Activated T-helper 17 cell treated with anti-CD3 and anti-CD28 coated beads, Interleukin-2, amount 50 U/mL, for 72 hours (primary cell): ENCODE measurements around the gene RPS21. TPM values are rescaled to one million over a fixed set of nuclear protein-coding genes. Genes with fewer than 3 reads are reported as not detected.

Source experiments
- ATAC-seq: fragments of 150-1000 bp; cut with Tn5 transposase; replicated peaks from 2 replicates; pipeline ENCODE4 v1.10.0; 2021; ENCODE audit warnings: mild to moderate bottlenecking, moderate library complexity
- H3K27ac Mint-ChIP-seq: one replicate; pipeline ENCODE4 v1.8.0; 2022; ENCODE audit warnings: mixed read lengths
- H3K27me3 Mint-ChIP-seq: one replicate; pipeline ENCODE4 v1.8.0; 2022; ENCODE audit warnings: mixed read lengths
- H3K36me3 Mint-ChIP-seq: one replicate; pipeline ENCODE4 v1.8.0; 2022; ENCODE audit warnings: low read depth, mild to moderate bottlenecking, mixed read lengths
- H3K4me1 Mint-ChIP-seq: one replicate; pipeline ENCODE4 v1.8.0; 2022; ENCODE audit warnings: mixed read lengths
- H3K4me3 Mint-ChIP-seq: one replicate; pipeline ENCODE4 v1.8.0; 2022; ENCODE audit warnings: mild to moderate bottlenecking, mixed read lengths
- H3K9me3 Mint-ChIP-seq: one replicate; pipeline ENCODE4 v1.8.0; 2022; ENCODE audit warnings: mixed read lengths
- total RNA-seq, 2 donors: library from RNA; stranded (reverse); gene quantifications; one replicate each; pipeline ENCODE4 v1.2.3, GENCODE V29; 2022

The RPS21 gene
- total RNA-seq, 2 donors from 2014 or later = 2,323 to 2,749 TPM

GRCh38 chr20:62358171-62359042 is 28.5 kb upstream of the RPS21 start:
- no peak for ATAC-seq
- Mint-ChIP-seq H3K4me3 (no peak overlapping the region), H3K36me3 (no peaks in the 10 kb centered on the region)

GRCh38 chr20:62359043-62359490 is 27.8 kb upstream of the RPS21 start:
- H3K4me3 Mint-ChIP-seq = no peak overlapping the region
- no peaks in the 10 kb centered on the region for H3K36me3 Mint-ChIP-seq
- no peak for ATAC-seq
- no peak overlapping the region for H3K27ac Mint-ChIP-seq
- H3K9me3 Mint-ChIP-seq = no peaks in the 10 kb centered on the region
- H3K27me3 Mint-ChIP-seq = no peaks in the 10 kb centered on the region
- H3K4me1 Mint-ChIP-seq = no peaks in the 10 kb centered on the region

More at GRCh38 chr20:62358171-62359042, 28.5 kb upstream of the RPS21 start:
- no peak overlapping the region for H3K27ac Mint-ChIP-seq
- no peaks in the 10 kb centered on the region for H3K4me1 Mint-ChIP-seq
- H3K9me3 Mint-ChIP-seq = no peaks in the 10 kb centered on the region
- H3K27me3 Mint-ChIP-seq = no peaks in the 10 kb centered on the region

GRCh38 chr20:62359491-62360121 is 27.3 kb upstream of the RPS21 start:
- Mint-ChIP-seq H3K27ac (no peak overlapping the region), H3K9me3 (no peaks in the 10 kb centered on the region), H3K4me1 (no peaks in the 10 kb centered on the region), H3K36me3 (no peaks in the 10 kb centered on the region), H3K4me3 (no peak overlapping the region), H3K27me3 (peaks cover under 1% of the 10 kb centered on the region)
- ATAC-seq = no peak

GRCh38 chr20:62360854-62361798 is 25.8 kb upstream of the RPS21 start:
- Mint-ChIP-seq H3K4me1 (no peaks in the 10 kb centered on the region), H3K27me3 (peaks cover 9% of the 10 kb centered on the region), H3K36me3 (no peaks in the 10 kb centered on the region), H3K4me3 (no peak overlapping the region), H3K9me3 (no peaks in the 10 kb centered on the region), H3K27ac (no peak overlapping the region)
- no peak for ATAC-seq

GRCh38 chr20:62361799-62362589 is 24.9 kb upstream of the RPS21 start:
- no peak for ATAC-seq
- H3K4me3 Mint-ChIP-seq = no peak overlapping the region
- no peaks in the 10 kb centered on the region for H3K4me1 Mint-ChIP-seq
- H3K36me3 Mint-ChIP-seq = no peaks in the 10 kb centered on the region
- peaks cover 9% of the 10 kb centered on the region for H3K27me3 Mint-ChIP-seq
- no peak overlapping the region for H3K27ac Mint-ChIP-seq
- H3K9me3 Mint-ChIP-seq = no peaks in the 10 kb centered on the region

GRCh38 chr20:62362590-62362940 is 24.3 kb upstream of the RPS21 start:
- ATAC-seq = no peak
- H3K4me3 Mint-ChIP-seq = no peak overlapping the region
- H3K27me3 Mint-ChIP-seq = peaks cover 9% of the 10 kb centered on the region
- H3K4me1 Mint-ChIP-seq = no peaks in the 10 kb centered on the region
- H3K36me3 Mint-ChIP-seq = no peaks in the 10 kb centered on the region
- no peaks in the 10 kb centered on the region for H3K9me3 Mint-ChIP-seq
- H3K27ac Mint-ChIP-seq = no peak overlapping the region

- Mint-ChIP-seq H3K4me1 (no peaks in the 10 kb centered on the region), H3K4me3 (no peak overlapping the region), H3K9me3 (no peaks in the 10 kb centered on the region), H3K27me3 (peaks cover 9% of the 10 kb centered on the region), H3K27ac (no peak overlapping the region), H3K36me3 (no peaks in the 10 kb centered on the region)
- ATAC-seq = no peak
Measured at GRCh38 chr20:62362991-62363919, 23.6 kb upstream of the RPS21 start.

- Mint-ChIP-seq H3K4me1 (no peaks in the 10 kb centered on the region), H3K4me3 (no peak overlapping the region), H3K27ac (no peak overlapping the region), H3K27me3 (peaks cover 13% of the 10 kb centered on the region), H3K9me3 (no peaks in the 10 kb centered on the region), H3K36me3 (no peaks in the 10 kb centered on the region)
- no peak for ATAC-seq
Measured at GRCh38 chr20:62363920-62364851, 22.7 kb upstream of the RPS21 start.

- no peak for ATAC-seq
- H3K4me1 Mint-ChIP-seq = no peaks in the 10 kb centered on the region
- H3K9me3 Mint-ChIP-seq = no peaks in the 10 kb centered on the region
- H3K27me3 Mint-ChIP-seq = peaks cover 17% of the 10 kb centered on the region
- H3K4me3 Mint-ChIP-seq = no peak overlapping the region
- no peaks in the 10 kb centered on the region for H3K36me3 Mint-ChIP-seq
- no peak overlapping the region for H3K27ac Mint-ChIP-seq
Measured at GRCh38 chr20:62364911-62365736, 21.8 kb upstream of the RPS21 start.

GRCh38 chr20:62365814-62366369 is 21.0 kb upstream of the RPS21 start:
- Mint-ChIP-seq H3K36me3 (no peaks in the 10 kb centered on the region), H3K27ac (no peak overlapping the region), H3K4me3 (no peak overlapping the region), H3K9me3 (no peaks in the 10 kb centered on the region), H3K27me3 (peaks cover 17% of the 10 kb centered on the region), H3K4me1 (no peaks in the 10 kb centered on the region)
- no peak for ATAC-seq

- peak; percentile 23 for ATAC-seq
- peaks cover 17% of the 10 kb centered on the region for H3K27me3 Mint-ChIP-seq
- no peak overlapping the region for H3K4me3 Mint-ChIP-seq
- no peak overlapping the region for H3K27ac Mint-ChIP-seq
- no peaks in the 10 kb centered on the region for H3K4me1 Mint-ChIP-seq
- no peaks in the 10 kb centered on the region for H3K9me3 Mint-ChIP-seq
- no peaks in the 10 kb centered on the region for H3K36me3 Mint-ChIP-seq
Measured at GRCh38 chr20:62366370-62367135, 20.4 kb upstream of the RPS21 start.
